HG03025 (cell line): ENCODE data around the gene SPIRE2.

Source experiments
- ATAC-seq: cut with Tn5 transposase; IDR thresholded peaks from one replicate; pipeline ENCODE4 v1.9.1; 2021; ENCODE audit warnings: mild to moderate bottlenecking, moderate library complexity; ENCODE audit not compliant: unreplicated experiment, low FRiP score

Gene SPIRE2

GRCh38 chr16:89893642-89894548 is 65.6 kb downstream of the SPIRE2 start:
- no peak for ATAC-seq

GRCh38 chr16:89895482-89896250 is 67.4 kb downstream of the SPIRE2 start:
- ATAC-seq, result no peak

GRCh38 chr16:89897204-89897603 is 68.9 kb downstream of the SPIRE2 start:
- ATAC-seq, result no peak

GRCh38 chr16:89898201-89898967 is 70.1 kb downstream of the SPIRE2 start:
- no peak for ATAC-seq

- ATAC-seq, result no peak
Measured at GRCh38 chr16:89899879-89900481, 71.7 kb downstream of the SPIRE2 start.

- ATAC-seq, result no peak
Measured at GRCh38 chr16:89900885-89901284, 72.6 kb downstream of the SPIRE2 start.

GRCh38 chr16:89902980-89903379 is 74.7 kb downstream of the SPIRE2 start:
- ATAC-seq, result no peak

GRCh38 chr16:89903908-89904515 is 75.7 kb downstream of the SPIRE2 start:
- ATAC-seq, result no peak

GRCh38 chr16:89904606-89905510 is 76.6 kb downstream of the SPIRE2 start:
- no peak for ATAC-seq

GRCh38 chr16:89905511-89906139 is 77.3 kb downstream of the SPIRE2 start:
- ATAC-seq, result no peak

GRCh38 chr16:89906140-89907025 is 78.1 kb downstream of the SPIRE2 start:
- no peak for ATAC-seq

GRCh38 chr16:89907055-89907814 is 79.0 kb downstream of the SPIRE2 start:
- no peak for ATAC-seq

- no peak for ATAC-seq
Measured at GRCh38 chr16:89908236-89908635, 80.0 kb downstream of the SPIRE2 start.

- ATAC-seq, result no peak
Measured at GRCh38 chr16:89909777-89910716, 81.8 kb downstream of the SPIRE2 start.

- ATAC-seq, result no peak
Measured at GRCh38 chr16:89910717-89911354, 82.6 kb downstream of the SPIRE2 start.
